ENCODE measurements around the gene REEP3. TPM values are rescaled to one million over a fixed set of nuclear protein-coding genes. Genes with fewer than 3 reads are reported as not detected.

Gene REEP3
- total RNA-seq, 4 donors from 2014 or later, result 23.9 to 50.1 (median 36.7) TPM

GRCh38 chr10:63555330-63555729 lies 34.1 kb downstream of the REEP3 start:
- no peak for TF ChIP-seq EP300 (IDR thresholded peaks at IDR 0.05; ENCODE audit: low read depth)
- no peak for TF ChIP-seq POLR2AphosphoS5 (IDR thresholded peaks at IDR 0.05)
- no peak for TF ChIP-seq POLR2A (IDR thresholded peaks at IDR 0.05)
- TF ChIP-seq, protein P1, sequence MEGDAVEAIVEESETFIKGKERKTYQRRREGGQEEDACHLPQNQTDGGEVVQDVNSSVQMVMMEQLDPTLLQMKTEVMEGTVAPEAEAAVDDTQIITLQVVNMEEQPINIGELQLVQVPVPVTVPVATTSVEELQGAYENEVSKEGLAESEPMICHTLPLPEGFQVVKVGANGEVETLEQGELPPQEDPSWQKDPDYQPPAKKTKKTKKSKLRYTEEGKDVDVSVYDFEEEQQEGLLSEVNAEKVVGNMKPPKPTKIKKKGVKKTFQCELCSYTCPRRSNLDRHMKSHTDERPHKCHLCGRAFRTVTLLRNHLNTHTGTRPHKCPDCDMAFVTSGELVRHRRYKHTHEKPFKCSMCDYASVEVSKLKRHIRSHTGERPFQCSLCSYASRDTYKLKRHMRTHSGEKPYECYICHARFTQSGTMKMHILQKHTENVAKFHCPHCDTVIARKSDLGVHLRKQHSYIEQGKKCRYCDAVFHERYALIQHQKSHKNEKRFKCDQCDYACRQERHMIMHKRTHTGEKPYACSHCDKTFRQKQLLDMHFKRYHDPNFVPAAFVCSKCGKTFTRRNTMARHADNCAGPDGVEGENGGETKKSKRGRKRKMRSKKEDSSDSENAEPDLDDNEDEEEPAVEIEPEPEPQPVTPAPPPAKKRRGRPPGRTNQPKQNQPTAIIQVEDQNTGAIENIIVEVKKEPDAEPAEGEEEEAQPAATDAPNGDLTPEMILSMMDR (IDR thresholded peaks at IDR 0.05), result no peak
- Histone ChIP-seq H3K27me3 (no peaks in the 10 kb centered on the region), H3K9me3 (no peaks in the 10 kb centered on the region), H3K4me1 (peaks cover 0 to 15% (median 5%) of the 10 kb centered on the region in 4 donors), H3K27ac (no peak overlapping the region), H3K4me3 (no peak overlapping the region), H3K36me3 (no peaks in the 10 kb centered on the region)
- intact Hi-C loops (cut with DNase I; ENCODE audit: low total_unique reads), result no loop called here
- 52 to 79% methylated on average over 2 of the region's 2 CpGs for WGBS, 2 donors (ENCODE audit: low coverage in 1 of 2)
- in situ Hi-C loops (cut with MboI; ENCODE audit: low pct_ligation_motif_present in 1 of 4, low pct_unique_long_range_greater_than_20kb in 1 of 4, low sequenced_read_pairs in 3 of 4), result no loop called here
- no peak for DNase-seq

- WGBS, 2 donors (ENCODE audit: low coverage in 1 of 2), result 93 to 96% methylated on average over 4 to 5 of the region's 5 CpGs
- intact Hi-C loops (cut with DNase I; ENCODE audit: low total_unique reads), result no loop called here
- no peak for DNase-seq
- H3K4me3 ChIP-seq, result no peak overlapping the region
- in situ Hi-C loops (cut with MboI; ENCODE audit: low pct_ligation_motif_present in 1 of 4, low pct_unique_long_range_greater_than_20kb in 1 of 4, low sequenced_read_pairs in 3 of 4), result no loop called here
- no peaks in the 10 kb centered on the region for H3K9me3 ChIP-seq
- H3K27me3 ChIP-seq, result no peaks in the 10 kb centered on the region
- H3K36me3 ChIP-seq, result no peaks in the 10 kb centered on the region
- TF ChIP-seq, protein P1 (IDR thresholded peaks at IDR 0.05), result no peak
- TF ChIP-seq POLR2A (IDR thresholded peaks at IDR 0.05), result no peak
- TF ChIP-seq POLR2AphosphoS5 (IDR thresholded peaks at IDR 0.05), result no peak
- TF ChIP-seq EP300 (IDR thresholded peaks at IDR 0.05; ENCODE audit: low read depth), result no peak
- no peak overlapping the region for H3K27ac ChIP-seq
- peaks cover 0 to 15% (median 5%) of the 10 kb centered on the region in 4 donors for H3K4me1 ChIP-seq
Measured at GRCh38 chr10:63558132-63558784, 37.1 kb downstream of the REEP3 start.

GRCh38 chr10:63561341-63561740 lies 40.1 kb downstream of the REEP3 start:
- H3K4me1 ChIP-seq, result no peaks in the 10 kb centered on the region
- no peaks in the 10 kb centered on the region for H3K27me3 ChIP-seq
- H3K9me3 ChIP-seq, result no peaks in the 10 kb centered on the region
- WGBS, 2 donors (ENCODE audit: low coverage in 1 of 2), result 78 to 90% methylated on average over 5 of the region's 5 CpGs
- intact Hi-C loops (cut with DNase I; ENCODE audit: low total_unique reads), result no loop called here
- H3K4me3 ChIP-seq, result no peak overlapping the region
- no peak overlapping the region for H3K27ac ChIP-seq
- in situ Hi-C loops (cut with MboI; ENCODE audit: low pct_ligation_motif_present in 1 of 4, low pct_unique_long_range_greater_than_20kb in 1 of 4, low sequenced_read_pairs in 3 of 4), result no loop called here
- DNase-seq, result no peak
- H3K36me3 ChIP-seq, result no peaks in the 10 kb centered on the region
- TF ChIP-seq EP300 (IDR thresholded peaks at IDR 0.05; ENCODE audit: low read depth) (no peak), POLR2AphosphoS5 (IDR thresholded peaks at IDR 0.05) (no peak), POLR2A (IDR thresholded peaks at IDR 0.05) (no peak)
- TF ChIP-seq, protein P1 (IDR thresholded peaks at IDR 0.05), result no peak

GRCh38 chr10:63562391-63562790 lies 41.2 kb downstream of the REEP3 start:
- Histone ChIP-seq H3K4me1 (no peaks in the 10 kb centered on the region), H3K27ac (no peak overlapping the region), H3K4me3 (no peak overlapping the region), H3K36me3 (no peaks in the 10 kb centered on the region), H3K9me3 (no peaks in the 10 kb centered on the region), H3K27me3 (no peaks in the 10 kb centered on the region)
- WGBS, 2 donors (ENCODE audit: low coverage in 1 of 2), result 80 to 95% methylated on average over 1 to 3 of the region's 3 CpGs
- in situ Hi-C loops (cut with MboI; ENCODE audit: low pct_ligation_motif_present in 1 of 4, low pct_unique_long_range_greater_than_20kb in 1 of 4, low sequenced_read_pairs in 3 of 4) (no loop called here), intact Hi-C loops (cut with DNase I; ENCODE audit: low total_unique reads) (no loop called here)
- DNase-seq, result no peak
- no peak for TF ChIP-seq EP300 (IDR thresholded peaks at IDR 0.05; ENCODE audit: low read depth)
- TF ChIP-seq, protein P1 (IDR thresholded peaks at IDR 0.05), result no peak
- no peak for TF ChIP-seq POLR2AphosphoS5 (IDR thresholded peaks at IDR 0.05)
- no peak for TF ChIP-seq POLR2A (IDR thresholded peaks at IDR 0.05)

Measured in transverse colon (tissue), 4 donors.